GM21619 (cell line): Measurements from ENCODE around the gene KIF16B.
"Not testable (repeated sequence)": the region's sequence is repeated elsewhere in the genome, so short reads cannot be mapped to it uniquely, and the experiment has no call there.

Source experiments
- ATAC-seq: cut with Tn5 transposase; IDR thresholded peaks from one replicate; pipeline ENCODE4 v1.9.1; 2021; ENCODE audit not compliant: unreplicated experiment

KIF16B gene

DNA sequence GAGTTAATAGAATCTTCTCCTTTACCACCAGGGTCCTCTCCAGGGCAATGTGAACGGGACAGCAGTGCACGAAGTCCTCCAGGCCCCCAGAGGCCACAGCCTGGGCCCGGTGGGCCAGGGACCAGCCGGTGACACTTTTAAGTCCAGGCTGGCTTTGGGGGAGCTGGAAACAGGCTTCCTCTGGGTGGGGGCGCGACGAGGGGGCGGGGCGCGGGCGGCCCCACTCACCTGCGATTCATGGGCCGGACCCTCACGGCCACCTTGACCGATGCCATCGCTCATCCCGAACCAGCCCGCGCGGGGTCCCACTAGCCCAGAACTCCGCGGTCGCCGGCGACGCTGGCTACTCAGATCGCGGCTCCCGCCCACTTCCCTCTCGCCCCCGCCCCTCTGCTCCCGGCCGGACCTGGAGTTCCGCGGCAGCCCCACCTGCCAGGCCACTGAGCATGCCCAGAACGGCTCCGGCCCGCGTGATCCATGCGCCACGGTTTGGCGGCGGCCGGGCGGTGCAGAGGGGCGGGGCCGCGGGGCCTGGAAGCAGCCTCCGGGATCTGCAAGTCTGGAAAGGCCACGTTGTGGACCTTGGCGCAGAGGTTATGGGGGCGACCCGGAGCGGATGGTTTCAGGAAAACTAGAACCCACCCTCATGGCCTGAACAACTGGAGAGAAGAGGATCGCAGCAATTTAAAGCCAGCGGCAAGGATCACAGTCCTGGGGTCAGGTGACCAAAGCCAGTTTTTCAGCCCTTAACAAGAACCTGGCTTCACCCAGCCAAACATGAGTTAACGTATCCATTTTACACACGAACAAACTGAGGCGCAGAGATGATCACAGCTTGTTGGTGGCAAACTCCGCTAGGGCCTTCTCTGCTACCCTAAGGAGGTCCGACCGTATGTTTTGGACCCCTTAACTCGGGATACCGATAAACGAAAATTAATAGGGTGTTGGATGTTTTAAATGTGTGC lies at the start of gene KIF16B:
Gene KIF16B, minus strand, starts transcription at position 448 of the 965 bp plus-strand sequence. Its CDS starts 173 bp downstream, at position 275.
- ATAC-seq, result peak; percentile 77

DNA sequence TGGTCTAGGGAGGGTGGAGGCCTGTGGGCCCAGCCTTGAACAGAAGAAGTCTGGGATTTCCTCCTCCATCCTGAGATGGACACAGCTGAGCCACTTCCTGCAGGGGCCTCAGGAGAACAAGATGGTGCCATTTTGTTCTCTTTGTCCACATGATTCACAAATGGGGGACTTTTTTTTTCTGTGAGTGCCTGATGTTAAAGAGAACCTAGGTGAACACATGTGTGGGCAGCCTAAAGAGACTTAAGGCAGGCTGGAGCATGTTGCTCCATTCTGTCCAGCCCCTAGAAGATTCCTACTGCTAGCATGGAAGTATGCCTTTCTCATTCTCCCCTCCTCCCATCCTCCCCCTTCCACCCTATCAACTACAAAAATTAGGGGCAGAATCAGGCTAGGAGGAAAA lies 49.3 kb upstream of the KIF16B start:
- ATAC-seq, result no peak

GRCh38 chr20:16621435-16622141 lies 48.3 kb upstream of the KIF16B start:
- ATAC-seq, result no peak

GRCh38 chr20:16620961-16621360 lies 47.7 kb upstream of the KIF16B start:
- ATAC-seq, result no peak

GRCh38 chr20:16619953-16620352 lies 46.7 kb upstream of the KIF16B start:
- ATAC-seq, result no peak

DNA sequence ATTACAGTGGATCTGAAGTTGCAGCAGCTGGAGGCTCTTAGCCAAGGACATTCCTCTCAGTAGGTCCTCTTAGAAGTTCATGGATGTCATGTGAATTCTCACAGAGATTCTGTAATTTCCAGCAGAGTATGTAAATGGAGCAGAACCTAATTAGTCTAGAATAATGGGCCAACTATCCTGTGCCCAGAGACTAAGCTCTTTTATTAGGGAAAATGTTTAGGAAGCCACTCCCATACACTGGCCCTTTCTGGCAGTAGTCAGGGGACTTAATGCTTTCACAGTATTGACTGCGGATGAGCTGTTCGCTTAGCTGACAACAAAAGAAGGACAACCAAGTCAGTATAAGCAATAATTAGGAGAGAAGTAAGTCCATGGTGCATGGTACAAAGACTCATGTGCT lies 43.8 kb upstream of the KIF16B start:
- no peak for ATAC-seq

- no peak for ATAC-seq
These were observed 43.1 kb upstream of the KIF16B start for GRCh38 chr20:16616317-16616716.

DNA sequence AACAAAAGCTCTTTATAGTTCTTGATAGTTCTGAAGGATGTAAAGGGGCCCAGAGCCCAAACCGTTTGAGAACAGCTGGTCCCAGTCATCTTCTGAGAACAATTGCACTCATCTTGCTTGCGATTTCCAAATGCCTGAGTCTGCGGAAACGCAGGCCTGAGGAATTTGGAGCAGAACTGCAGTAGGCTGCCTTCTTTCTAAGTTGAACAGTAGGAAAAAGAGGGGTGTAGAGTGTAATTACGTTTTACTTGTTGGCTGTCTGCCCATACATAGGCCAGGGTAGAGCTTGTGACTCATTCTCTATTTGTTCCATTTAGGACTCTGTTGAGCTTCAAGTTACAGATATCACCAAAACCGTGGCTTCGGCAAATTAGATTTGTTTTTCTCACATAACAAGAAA lies 42.0 kb upstream of the KIF16B start:
- ATAC-seq, result no peak

GRCh38 chr20:16613954-16614353 lies 40.7 kb upstream of the KIF16B start:
- ATAC-seq, result no peak

- no peak for ATAC-seq
These were observed 39.5 kb upstream of the KIF16B start for GRCh38 chr20:16612706-16613105.

DNA sequence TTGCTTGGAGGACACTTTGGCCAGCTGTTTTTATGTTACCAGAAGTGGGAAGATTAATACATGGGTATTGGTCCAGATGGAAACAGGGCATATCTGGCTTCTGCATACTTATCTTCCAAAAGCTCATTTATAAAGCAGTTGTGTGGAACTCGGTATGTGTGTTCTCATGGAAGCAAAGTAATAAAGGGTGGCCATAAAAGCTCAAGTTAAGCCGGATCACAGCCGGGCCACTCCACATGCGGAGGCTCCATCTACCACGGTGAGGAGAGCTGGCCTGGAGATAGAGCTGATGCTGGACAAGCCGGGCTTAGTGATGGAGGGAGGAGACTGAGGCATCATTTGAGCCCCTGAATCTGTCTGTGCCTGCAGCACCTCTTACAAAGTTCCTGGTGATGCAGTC lies 38.6 kb upstream of the KIF16B start:
- no peak for ATAC-seq

DNA sequence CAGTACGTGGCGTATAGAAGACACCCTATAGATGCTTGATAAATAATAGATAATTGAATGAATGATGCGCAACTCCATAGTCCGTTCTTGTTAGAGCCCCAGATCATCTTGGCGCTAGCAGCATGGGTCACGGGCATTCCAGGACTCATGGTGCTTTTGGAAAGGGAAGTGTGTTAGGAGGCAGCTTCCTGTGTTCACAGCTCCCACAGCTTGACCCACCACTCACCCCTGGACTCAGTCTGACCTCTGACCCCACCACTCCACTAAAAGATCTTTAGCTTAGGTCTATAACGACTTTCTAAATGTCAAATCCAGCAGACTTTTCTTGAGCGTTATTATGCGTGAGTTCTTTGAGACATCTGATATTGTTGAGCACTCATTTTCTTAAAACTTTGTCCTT lies 35.8 kb upstream of the KIF16B start:
- no peak for ATAC-seq

DNA sequence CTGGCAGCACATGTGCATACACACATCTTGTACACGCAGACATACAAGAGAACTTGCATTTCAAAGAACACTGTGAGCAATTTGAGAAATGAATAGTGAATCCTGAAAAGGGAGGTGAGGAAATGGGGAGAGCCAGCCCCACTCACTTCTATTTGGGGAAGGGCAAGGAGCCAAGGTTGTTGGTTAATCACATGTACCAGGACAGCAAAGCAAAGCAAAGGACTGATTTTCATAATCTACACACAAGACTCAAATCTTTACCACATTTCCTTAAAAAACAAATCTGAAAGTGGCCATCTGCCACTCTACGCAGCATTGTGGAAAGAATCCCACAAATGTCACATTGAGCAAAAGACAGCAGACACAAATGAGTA lies 35.0 kb upstream of the KIF16B start:
- ATAC-seq, result no peak

- no peak for ATAC-seq
These were observed 34.4 kb upstream of the KIF16B start for GRCh38 chr20:16607364-16608276.

- no peak for ATAC-seq
These were observed 33.3 kb upstream of the KIF16B start for GRCh38 chr20:16606468-16607070.

GRCh38 chr20:16601047-16601446 lies 27.8 kb upstream of the KIF16B start:
- no peak for ATAC-seq

DNA sequence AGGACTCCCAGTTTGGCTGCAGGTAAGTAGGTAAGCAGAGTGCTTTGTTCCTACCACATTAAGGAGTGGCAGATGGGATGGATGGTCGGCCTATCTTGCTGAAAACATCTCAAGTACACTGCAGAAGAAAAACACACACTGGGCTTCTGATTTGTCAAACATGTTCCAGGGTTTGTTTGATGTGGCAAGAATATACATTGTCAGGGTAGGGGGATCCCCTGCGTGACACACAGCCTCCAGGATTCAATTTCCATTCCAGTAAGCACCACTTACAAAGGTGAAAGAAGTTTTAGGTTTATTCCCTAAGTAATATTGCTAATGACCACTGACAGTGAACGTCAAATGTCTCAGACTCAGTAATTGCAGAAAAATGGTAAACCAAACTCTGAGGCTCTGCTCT lies 26.0 kb upstream of the KIF16B start:
- no peak for ATAC-seq

- no peak for ATAC-seq
These were observed 23.7 kb upstream of the KIF16B start for GRCh38 chr20:16596991-16597390.

DNA sequence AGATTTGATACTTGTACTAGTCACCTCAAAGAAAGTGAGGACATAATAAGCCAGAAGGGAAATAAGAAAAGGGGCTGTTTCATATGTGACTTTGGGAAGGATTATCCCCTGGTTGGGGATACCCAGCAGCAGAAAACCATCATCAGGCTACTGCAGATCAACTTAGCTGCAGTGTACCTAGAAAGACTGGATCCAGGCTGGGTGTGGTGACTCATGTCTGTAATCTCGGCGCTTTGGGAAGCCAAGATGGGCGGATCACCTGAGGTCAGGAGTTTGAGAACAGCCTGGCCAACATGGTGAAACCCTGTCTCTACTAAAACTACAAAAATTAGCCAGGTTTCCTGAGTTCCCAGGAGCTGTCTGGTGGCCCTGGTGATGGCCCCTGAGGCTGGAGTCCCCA lies 23.2 kb upstream of the KIF16B start:
- ATAC-seq, result not testable (repeated sequence)

- ATAC-seq, result no peak
These were observed 22.1 kb upstream of the KIF16B start for GRCh38 chr20:16595376-16595775.
